HG02763 (cell line): ENCODE results near the gene SVEP1.

Experiments
- ATAC-seq: cut with Tn5 transposase; IDR thresholded peaks from one replicate; pipeline ENCODE4 v1.9.1; 2021; ENCODE audit warnings: mild to moderate bottlenecking, moderate library complexity; ENCODE audit not compliant: unreplicated experiment

Gene SVEP1

GRCh38 chr9:110528645-110529044 lies 50.9 kb downstream of the SVEP1 start:
- no peak for ATAC-seq

- ATAC-seq: no peak
These were observed 53.1 kb downstream of the SVEP1 start for GRCh38 chr9:110526426-110526825.

GRCh38 chr9:110521206-110521605 lies 58.3 kb downstream of the SVEP1 start:
- no peak for ATAC-seq

GRCh38 chr9:110520120-110520701 lies 59.3 kb downstream of the SVEP1 start:
- ATAC-seq: no peak

- ATAC-seq: no peak
These were observed 62.1 kb downstream of the SVEP1 start for GRCh38 chr9:110517483-110517882.

GRCh38 chr9:110514897-110515296 lies 64.6 kb downstream of the SVEP1 start:
- no peak for ATAC-seq

GRCh38 chr9:110512817-110513216 lies 66.7 kb downstream of the SVEP1 start:
- no peak for ATAC-seq

GRCh38 chr9:110509792-110510191 lies 69.7 kb downstream of the SVEP1 start:
- no peak for ATAC-seq

- ATAC-seq: no peak
These were observed 76.7 kb downstream of the SVEP1 start for GRCh38 chr9:110502842-110503241.

- ATAC-seq: no peak
These were observed 79.9 kb downstream of the SVEP1 start for GRCh38 chr9:110499608-110500007.

- no peak for ATAC-seq
These were observed 92.3 kb downstream of the SVEP1 start for GRCh38 chr9:110487196-110487595.

GRCh38 chr9:110486218-110486617 lies 93.3 kb downstream of the SVEP1 start:
- no peak for ATAC-seq

GRCh38 chr9:110479481-110479880 lies 100.1 kb downstream of the SVEP1 start:
- no peak for ATAC-seq

- no peak for ATAC-seq
These were observed 103.3 kb downstream of the SVEP1 start for GRCh38 chr9:110476251-110476650.

GRCh38 chr9:110472111-110472510 lies 107.4 kb downstream of the SVEP1 start:
- ATAC-seq: no peak

- ATAC-seq: no peak
These were observed 110.6 kb downstream of the SVEP1 start for GRCh38 chr9:110468950-110469349.

- ATAC-seq: no peak
These were observed 114.4 kb downstream of the SVEP1 start for GRCh38 chr9:110465190-110465589.

GRCh38 chr9:110464321-110464720 lies 115.2 kb downstream of the SVEP1 start:
- no peak for ATAC-seq

GRCh38 chr9:110463499-110463898 lies 116.0 kb downstream of the SVEP1 start:
- ATAC-seq: no peak

GRCh38 chr9:110457245-110457644 lies 122.3 kb downstream of the SVEP1 start:
- no peak for ATAC-seq

- ATAC-seq: no peak
These were observed 122.9 kb downstream of the SVEP1 start for GRCh38 chr9:110456681-110457080.

- no peak for ATAC-seq
These were observed 123.7 kb downstream of the SVEP1 start for GRCh38 chr9:110455860-110456259.

- ATAC-seq: no peak
These were observed 127.2 kb downstream of the SVEP1 start for GRCh38 chr9:110452227-110452801.
